ENCODE data around the gene CD19.
A peak's percentile ranks its signal among the peaks of the same experiment; 100 is the strongest.

CD19 gene

GRCh38 chr16:28930203-28930602 is 1.6 kb upstream of the CD19 start:
- DNase-seq (ENCODE audit: insufficient read length, low spot score) = no peak
- no peak for FAIRE-seq
- TF ChIP-seq CTCF (IDR thresholded peaks at IDR 0.05; ENCODE audit: insufficient read depth, missing control alignments) = no peak

- peak; percentile 63 for FAIRE-seq
Measured at GRCh38 chr16:28930652-28931051, 1.1 kb upstream of the CD19 start.

GRCh38 chr16:28932339-28933141 is 769 bp downstream of the CD19 start:
- FAIRE-seq (no peak), DNase-seq (ENCODE audit: insufficient read length, low spot score) (peak; percentile 63)
- TF ChIP-seq CTCF (IDR thresholded peaks at IDR 0.05; ENCODE audit: insufficient read depth, missing control alignments) = no peak

More at GRCh38 chr16:28930652-28931051, 1.1 kb upstream of the CD19 start:
- TF ChIP-seq CTCF (IDR thresholded peaks at IDR 0.05; ENCODE audit: insufficient read depth, missing control alignments) = no peak
- DNase-seq (ENCODE audit: insufficient read length, low spot score) = peak; percentile 81

- DNase-seq (ENCODE audit: insufficient read length, low spot score) = no peak
- TF ChIP-seq CTCF (IDR thresholded peaks at IDR 0.05; ENCODE audit: insufficient read depth, missing control alignments) = no peak
- no peak for FAIRE-seq
Measured at GRCh38 chr16:28933171-28933570, 1.4 kb downstream of the CD19 start.

- DNase-seq (ENCODE audit: insufficient read length, low spot score) (no peak), FAIRE-seq (no peak)
- no peak for TF ChIP-seq CTCF (IDR thresholded peaks at IDR 0.05; ENCODE audit: insufficient read depth, missing control alignments)
Measured at GRCh38 chr16:28935346-28935745, 3.6 kb downstream of the CD19 start.

- FAIRE-seq (no peak), DNase-seq (ENCODE audit: insufficient read length, low spot score) (no peak)
- TF ChIP-seq CTCF (IDR thresholded peaks at IDR 0.05; ENCODE audit: insufficient read depth, missing control alignments) = no peak
Measured at GRCh38 chr16:28935924-28936783, 4.4 kb downstream of the CD19 start.

Measured in D721Med (cell line).